ENCODE results near the gene HOXD9.

HOXD9 gene

DNA sequence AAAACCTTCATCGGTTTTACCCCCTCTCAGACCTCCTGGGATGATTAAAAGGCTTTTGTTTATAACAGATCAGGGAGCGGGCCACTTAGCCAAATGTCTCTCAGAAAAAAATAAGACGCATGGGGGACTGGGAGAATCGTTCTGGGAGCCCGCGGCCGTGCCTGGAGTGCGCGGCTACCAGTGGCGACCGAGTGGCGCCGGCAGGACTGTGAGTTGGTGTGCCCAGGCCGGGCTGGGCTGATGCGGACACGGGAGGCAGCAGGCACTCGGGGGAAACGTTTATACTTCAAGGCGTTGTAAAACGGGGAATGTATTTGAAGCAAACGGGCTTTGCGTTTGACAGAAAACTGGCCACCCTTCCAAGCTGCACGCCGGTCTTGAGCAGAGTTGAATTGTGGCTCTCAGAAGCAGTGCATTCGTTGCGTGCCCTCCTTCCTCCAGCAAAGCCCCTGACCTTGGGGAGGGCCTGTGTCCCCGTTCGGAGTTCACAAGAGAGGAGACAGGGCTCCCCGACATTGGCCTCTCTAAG lies 10.6 kb upstream of the HOXD9 start:
- no peak for DNase-seq

DNA sequence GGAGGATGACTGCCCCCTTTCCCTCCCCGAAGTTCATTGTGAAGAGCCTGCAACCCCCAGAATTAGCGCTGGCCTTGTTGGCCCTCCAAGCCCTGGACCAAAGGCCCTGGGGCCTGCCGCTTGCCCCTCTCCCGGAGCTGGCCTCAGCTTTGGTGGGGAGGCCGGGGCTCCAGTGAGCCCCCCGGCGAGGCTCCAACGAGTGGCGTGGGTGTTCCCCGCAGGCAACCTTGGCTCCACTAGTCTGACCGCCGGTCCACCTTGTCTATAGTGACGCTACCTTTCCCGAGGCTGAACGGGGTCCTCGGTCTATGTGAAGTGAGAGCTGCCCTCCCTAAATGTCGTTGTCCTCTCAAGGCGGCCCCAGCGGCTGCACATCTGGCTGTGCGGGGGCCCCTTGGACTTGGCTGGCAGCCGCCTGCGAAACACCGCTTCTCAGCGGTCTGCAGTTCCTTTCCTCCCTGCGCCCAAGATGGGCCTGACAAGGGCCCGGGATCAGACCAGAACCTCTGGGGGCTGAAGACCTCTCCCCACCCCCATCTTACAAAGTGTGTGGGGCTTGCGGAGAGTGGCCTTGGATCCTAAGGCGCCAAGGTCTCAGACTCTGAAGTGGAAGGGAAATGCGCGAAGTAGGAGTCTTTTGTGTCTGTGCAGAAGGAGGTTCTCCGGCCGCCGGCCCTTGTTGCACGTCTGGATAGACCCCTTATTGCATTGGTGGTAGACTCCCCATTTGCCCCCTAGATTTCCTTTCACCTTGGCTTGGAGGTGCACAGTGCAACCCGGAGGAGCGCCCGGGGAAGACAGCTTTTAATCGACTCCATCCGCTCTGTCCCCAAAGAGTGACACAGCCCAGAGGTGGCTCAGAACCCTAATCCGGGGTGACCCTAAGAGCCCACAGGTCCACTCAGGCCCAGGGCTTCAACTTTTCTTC lies 9.9 kb upstream of the HOXD9 start:
- DNase-seq = no peak

DNA sequence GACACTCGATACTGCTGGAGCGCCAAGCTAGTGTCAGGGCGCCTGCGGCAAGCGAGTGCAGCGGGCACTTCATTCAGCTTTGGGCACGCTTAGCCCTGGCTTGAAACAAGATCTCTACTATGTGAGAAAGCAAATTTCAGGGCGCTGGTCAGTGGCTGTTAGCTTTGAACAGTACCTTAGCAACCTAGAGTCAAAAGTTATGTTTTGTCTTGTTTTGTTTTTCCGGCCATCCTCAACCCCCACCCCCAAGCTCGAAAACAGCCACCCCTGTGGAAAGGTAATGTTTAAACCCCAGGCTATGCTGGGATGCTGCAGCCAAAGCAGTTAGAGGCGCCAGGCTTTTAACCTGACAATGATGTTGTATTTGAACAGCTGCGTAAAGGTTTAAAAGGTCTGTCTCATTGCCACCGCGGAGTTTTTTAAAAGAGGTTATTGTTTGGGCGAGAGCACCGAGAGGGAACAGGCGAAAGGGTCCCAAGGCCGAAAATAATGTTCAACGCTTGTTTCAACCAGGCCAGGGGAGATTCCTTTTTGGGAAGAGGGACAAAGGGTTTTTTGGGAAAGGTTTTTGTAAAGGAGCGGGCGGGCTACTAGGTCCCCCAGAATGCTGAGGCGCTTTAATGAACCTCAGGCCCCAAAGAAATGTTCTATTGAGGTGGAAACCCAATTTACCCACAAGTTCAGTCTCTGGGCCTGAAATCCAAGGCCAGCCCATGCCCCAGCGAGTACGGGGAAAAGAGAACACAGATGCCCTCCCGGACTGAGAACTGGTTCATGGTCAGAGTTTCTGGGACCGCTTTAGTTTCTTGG lies 8.2 kb upstream of the HOXD9 start:
- DNase-seq = no peak

GRCh38 chr2:176114930-176115625 lies 7.4 kb upstream of the HOXD9 start:
- DNase-seq = no peak

- no peak for DNase-seq
Observed at GRCh38 chr2:176115883-176116813, 6.4 kb upstream of the HOXD9 start, which contains the start of gene HOXD10. HOXD10 (plus strand) TSS chr2:176116778; CDS start chr2:176116834, 56 bp downstream.

GRCh38 chr2:176117162-176117822 lies 5.2 kb upstream of the HOXD9 start:
- DNase-seq = no peak

- DNase-seq = no peak
Observed at GRCh38 chr2:176117823-176118371, 4.6 kb upstream of the HOXD9 start.

GRCh38 chr2:176118601-176119339 lies 3.7 kb upstream of the HOXD9 start:
- no peak for DNase-seq

GRCh38 chr2:176120364-176121189 lies 1.9 kb upstream of the HOXD9 start:
- no peak for DNase-seq

GRCh38 chr2:176121190-176122051 lies 1.1 kb upstream of the HOXD9 start:
- no peak for DNase-seq

DNA sequence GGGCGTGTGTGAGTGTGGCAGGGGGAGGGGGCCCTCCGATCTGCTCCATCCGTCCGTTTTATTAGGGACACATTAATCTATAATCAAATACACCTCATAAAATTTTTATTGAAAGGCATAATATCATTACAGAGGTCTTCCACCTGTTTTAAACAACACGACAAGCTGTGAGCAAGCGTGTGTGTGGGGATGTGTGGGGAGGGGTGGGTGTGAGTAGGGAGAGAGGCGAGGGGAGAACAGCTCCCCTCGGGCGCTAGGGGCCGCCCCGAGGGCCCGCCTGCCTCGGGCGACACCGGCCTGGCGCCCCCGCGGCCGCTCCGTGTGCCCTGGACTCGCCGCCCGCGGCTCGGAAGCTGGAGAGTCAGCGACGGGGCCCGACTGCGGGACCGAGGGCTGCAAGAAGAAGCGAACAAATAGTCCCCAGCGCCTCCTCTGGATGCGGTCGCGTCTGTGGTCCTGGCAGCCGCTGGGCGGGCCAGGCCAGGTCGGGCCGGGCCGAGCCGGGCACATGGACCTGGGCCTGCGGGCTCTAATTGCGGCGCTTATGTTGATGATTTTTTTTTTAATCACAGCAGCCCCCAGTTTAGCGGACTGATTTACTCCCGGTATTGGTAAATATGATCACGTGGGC lies 352 bp upstream of the HOXD9 start:
- no peak for DNase-seq

DNA sequence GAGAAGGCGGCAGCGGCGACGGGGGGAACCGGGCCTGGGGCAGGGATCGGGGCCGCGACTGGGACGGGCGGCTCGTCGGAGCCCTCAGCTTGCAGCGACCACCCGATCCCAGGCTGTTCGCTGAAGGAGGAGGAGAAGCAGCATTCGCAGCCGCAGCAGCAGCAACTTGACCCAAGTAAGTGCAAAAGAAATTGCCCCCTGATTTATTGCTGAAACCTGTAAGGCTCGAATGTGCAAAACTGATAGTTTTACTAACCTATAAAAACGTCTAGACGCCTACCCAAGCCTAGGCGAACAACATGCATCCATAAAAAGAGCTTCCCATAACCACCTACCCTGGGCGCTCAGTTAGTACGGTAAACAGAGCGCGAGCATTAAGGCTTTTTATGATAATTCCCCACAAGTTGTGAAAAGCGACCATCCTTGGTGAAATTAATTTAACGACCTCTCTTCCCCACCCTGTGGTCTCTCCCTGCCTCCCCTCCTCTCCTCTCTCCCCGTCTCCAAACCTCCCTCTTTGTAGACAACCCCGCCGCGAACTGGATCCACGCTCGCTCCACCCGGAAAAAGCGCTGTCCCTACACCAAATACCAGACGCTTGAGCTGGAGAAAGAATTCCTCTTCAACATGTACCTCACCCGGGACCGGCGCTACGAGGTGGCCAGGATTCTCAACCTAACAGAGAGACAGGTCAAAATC lies 1.0 kb downstream of the HOXD9 start:
- no peak for DNase-seq

- no peak for DNase-seq
Observed at GRCh38 chr2:176124110-176124946, 1.8 kb downstream of the HOXD9 start.

GRCh38 chr2:176124947-176125771 lies 2.6 kb downstream of the HOXD9 start:
- DNase-seq = no peak

DNA sequence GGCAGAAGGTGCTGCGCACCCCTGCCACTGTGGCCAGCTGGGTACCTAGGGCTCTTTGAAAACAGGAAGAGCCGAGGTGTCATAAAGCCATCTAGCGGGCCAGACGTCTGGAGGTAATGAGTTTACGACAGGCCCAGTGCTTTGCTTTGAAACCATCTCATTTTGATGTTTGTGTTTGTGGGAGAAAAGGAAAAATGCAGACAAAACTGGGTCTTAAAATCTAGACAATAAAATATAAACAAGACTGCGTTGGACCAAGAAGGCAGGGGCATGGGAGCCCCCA lies 3.2 kb downstream of the HOXD9 start:
- DNase-seq = no peak
